Psoas muscle (tissue), 8 donors: ENCODE data around the gene ABCA13. TPM values are rescaled to one million over a fixed set of nuclear protein-coding genes. Genes with fewer than 3 reads are reported as not detected.

Source experiments
- ATAC-seq, 4 donors: fragments of 200-7000 bp; cut with Tn5 transposase; one replicate each; pipeline ENCODE4 v1.9.1; 2020; ENCODE audit warnings: moderate library complexity in 3 of 4, mild to moderate bottlenecking in 2 of 4
- DNase-seq, 2 donors: peaks; one replicate each; pipeline ENCODE4 v3.0.0-alpha.2; 2020
- H3K27ac ChIP-seq: fragments of 200-600 bp; one replicate; pipeline ENCODE4 v1.8.0; 2022
- H3K27me3 ChIP-seq, 3 donors: fragments of 200-600 bp in 1 of 3; one replicate each; pipeline versions ENCODE4 v1.6.1 to v1.8.0; 2013 to 2022; ENCODE audit warnings: low read length in 2 of 3, mild to moderate bottlenecking in 2 of 3, moderate library complexity in 1 of 3; ENCODE audit not compliant: insufficient read depth in 3 of 3
- H3K36me3 ChIP-seq, 2 donors: fragments of 200-600 bp in 1 of 2; one replicate each; pipeline versions ENCODE4 v1.6.1 to v1.8.0; 2013 to 2022; ENCODE audit warnings: low read depth in 1 of 2, mild to moderate bottlenecking in 1 of 2, moderate library complexity in 1 of 2; ENCODE audit not compliant: insufficient read depth in 1 of 2
- H3K4me1 ChIP-seq: fragments of 200-600 bp; one replicate; pipeline ENCODE4 v1.8.0; 2022
- H3K4me3 ChIP-seq: fragments of 200-600 bp; one replicate; pipeline ENCODE4 v1.8.0; 2022; ENCODE audit warnings: mild to moderate bottlenecking
- H3K9me3 ChIP-seq: fragments of 200-600 bp; one replicate; pipeline ENCODE4 v1.8.0; 2022
- CTCF ChIP-seq: fragments of 200-600 bp; IDR thresholded peaks from one replicate; pipeline ENCODE4 v1.8.0; 2022; ENCODE audit warnings: antibody characterized with exemption
- WGBS, 3 donors: extraction: QIAGEN DNeasy Blood & Tissue Kit; methylation state at CpG; one replicate each; pipeline versions ENCODE4 v1.1.6 to v1.1.7; 2013; 5-methylcytosine and 5-hydroxymethylcytosine counted together
- intact Hi-C, 2 donors: fragments of 100-400 bp; cut with DNase I; formaldehyde crosslinking; loops; one replicate each; pipeline versions ENCODE4 v1.11.0 to v1.14.2; 2022
- polyA plus RNA-seq, 3 donors: library from polyadenylated mRNA; stranded (reverse); fragments of 200-250 nt; gene quantifications; one replicate each; pipeline ENCODE4 v1.2.3, GENCODE V29; 2013
- total RNA-seq, 4 donors: library from RNA; stranded (reverse); fragmentation: NEBNext Ultra II Directional in 2 of 4; extraction: Animal tissue kit (Norgen Biotek cat#: 25700) in 2 of 4; gene quantifications; one replicate each; pipeline versions ENCODE4 v1.2.1 to v1.2.4, GENCODE V29; 2021 to 2023
- donor health status: healthy with polysubstance abuse.
- donor health status: DM: no; HTN: no; CAD: no; lungs with moderate emphysema.
- donor health status: Bipolar disorder and iron deficiency.
- donor health status: healthy.
- donor health status: DM: yes; HTN: yes; CAD: no.
- donor health status: DM: no; HTN: no; CAD: no.
- donor health status: DM: no; HTN: no; CAD: no.
- donor health status: DM: yes; HTN: yes; CAD: no.

Gene ABCA13
- total and polyA plus RNA-seq, 7 donors = 0.06 to 0.12 (median 0.10) TPM; not detected in 4

GRCh38 chr7:48182718-48183369 lies 11.6 kb downstream of the ABCA13 start:
- intact Hi-C loops = no loop called here
- no peak for TF ChIP-seq CTCF
- Histone ChIP-seq H3K9me3 (no peaks in the 10 kb centered on the region), H3K36me3 (no peaks in the 10 kb centered on the region), H3K27me3 (no peaks in the 10 kb centered on the region), H3K4me1 (no peaks in the 10 kb centered on the region), H3K4me3 (no peak overlapping the region), H3K27ac (no peak overlapping the region)
- ATAC-seq (no peak), DNase-seq (no peak)
- 44 to 54% (median 54%) methylated on average over 3 of the region's 3 CpGs for WGBS, 3 donors

GRCh38 chr7:48183370-48183743 lies 12.1 kb downstream of the ABCA13 start:
- no peak overlapping the region for H3K27ac ChIP-seq
- ATAC-seq (no peak), DNase-seq (no peak)
- no peaks in the 10 kb centered on the region for H3K27me3 ChIP-seq
- 67 to 71% (median 69%) methylated on average over 5 of the region's 5 CpGs for WGBS, 3 donors
- H3K36me3 ChIP-seq = no peaks in the 10 kb centered on the region
- H3K4me1 ChIP-seq = no peaks in the 10 kb centered on the region
- H3K9me3 ChIP-seq = no peaks in the 10 kb centered on the region
- intact Hi-C loops = no loop called here
- no peak overlapping the region for H3K4me3 ChIP-seq
- TF ChIP-seq CTCF = no peak

GRCh38 chr7:48183965-48184364 lies 12.7 kb downstream of the ABCA13 start:
- 58 to 70% (median 63%) methylated on average over 1 of the region's 1 CpG for WGBS, 3 donors
- TF ChIP-seq CTCF = no peak
- Histone ChIP-seq H3K27ac (no peak overlapping the region), H3K36me3 (no peaks in the 10 kb centered on the region), H3K4me3 (no peak overlapping the region), H3K9me3 (no peaks in the 10 kb centered on the region), H3K4me1 (no peaks in the 10 kb centered on the region), H3K27me3 (no peaks in the 10 kb centered on the region)
- intact Hi-C loops = no loop called here
- ATAC-seq (no peak), DNase-seq (no peak)

GRCh38 chr7:48188776-48189520 lies 17.7 kb downstream of the ABCA13 start:
- WGBS, 3 donors = 79 to 85% (median 80%) methylated on average over 12 of the region's 12 CpGs
- intact Hi-C loops = no loop called here

More at GRCh38 chr7:48188776-48189520, 17.7 kb downstream of the ABCA13 start:
- no peaks in the 10 kb centered on the region for H3K9me3 ChIP-seq
- H3K4me1 ChIP-seq = no peaks in the 10 kb centered on the region
- H3K4me3 ChIP-seq = no peak overlapping the region
- no peak for TF ChIP-seq CTCF
- no peak for ATAC-seq
- DNase-seq = no peak
- no peaks in the 10 kb centered on the region for H3K36me3 ChIP-seq
- H3K27ac ChIP-seq = no peak overlapping the region
- H3K27me3 ChIP-seq = no peaks in the 10 kb centered on the region
